HG03354 (cell line): ENCODE results near the gene RPUSD2.

Experiments used
- ATAC-seq: cut with Tn5 transposase; IDR thresholded peaks from one replicate; pipeline ENCODE4 v1.9.1; 2021; ENCODE audit warnings: mild to moderate bottlenecking; ENCODE audit not compliant: unreplicated experiment, poor library complexity, severe bottlenecking

Gene RPUSD2

DNA sequence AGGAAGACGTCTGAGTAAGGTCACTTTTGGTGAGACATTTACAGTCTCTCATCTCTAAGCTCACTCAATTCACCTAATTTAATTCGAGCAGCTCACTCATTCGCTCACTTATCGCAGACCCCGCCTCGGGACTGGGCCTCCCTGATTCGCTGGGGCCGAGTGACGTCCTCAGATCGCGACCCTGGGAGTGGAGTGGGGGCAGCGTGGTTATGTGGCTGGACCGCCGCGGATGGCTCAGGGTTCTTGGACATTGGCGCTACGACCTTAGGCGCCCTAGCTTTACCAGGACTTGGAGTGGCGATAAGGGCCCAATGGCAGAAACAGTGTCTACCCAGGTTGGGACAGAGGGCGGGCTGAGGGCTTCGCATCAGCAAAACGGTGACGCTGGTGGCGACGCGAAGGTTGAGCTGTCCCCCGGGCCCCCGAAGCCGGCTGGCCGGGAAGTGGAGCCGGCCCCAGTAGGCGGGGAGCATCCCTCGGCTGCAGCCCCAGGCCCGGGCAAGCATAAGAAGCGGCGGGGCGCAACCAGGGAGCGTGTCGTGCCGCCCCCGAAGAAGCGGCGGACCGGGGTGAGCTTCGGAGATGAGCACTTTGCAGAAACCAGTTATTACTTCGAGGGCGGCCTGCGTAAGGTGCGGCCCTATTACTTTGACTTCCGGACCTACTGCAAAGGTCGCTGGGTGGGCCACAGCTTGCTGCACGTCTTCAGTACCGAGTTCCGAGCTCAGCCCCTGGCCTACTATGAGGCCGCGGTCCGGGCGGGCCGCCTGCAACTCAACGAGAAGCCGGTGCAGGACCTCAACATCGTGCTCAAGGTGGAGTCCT, at the start of gene RPUSD2:
RPUSD2 (plus strand) TSS at position 171 of the 825 bp plus-strand sequence; CDS start at position 210, 39 bp downstream.
- ATAC-seq: peak; percentile 60

- no peak for ATAC-seq
Measured at GRCh38 chr15:40523611-40524010, 45.5 kb upstream of the RPUSD2 start.

DNA sequence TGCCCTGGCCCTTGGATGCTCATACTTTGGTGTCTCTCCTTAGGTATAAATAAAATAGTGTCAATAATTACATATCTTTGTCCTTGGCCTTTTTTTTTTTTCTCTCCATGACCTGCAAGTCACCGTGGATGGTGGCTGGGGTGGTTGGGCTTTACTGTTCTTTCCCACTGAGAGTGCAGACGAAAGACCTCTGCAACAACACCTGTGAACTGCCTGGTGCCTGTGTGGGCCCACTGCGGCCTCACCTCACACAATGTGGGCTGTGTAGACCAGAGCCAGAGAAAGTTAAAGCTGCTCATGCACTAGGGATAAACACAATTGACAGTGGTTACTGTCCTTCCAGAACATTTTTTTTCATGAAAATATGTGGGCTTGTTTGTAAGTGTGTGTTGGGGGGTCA, 43.2 kb upstream of the RPUSD2 start:
- ATAC-seq: no peak

DNA sequence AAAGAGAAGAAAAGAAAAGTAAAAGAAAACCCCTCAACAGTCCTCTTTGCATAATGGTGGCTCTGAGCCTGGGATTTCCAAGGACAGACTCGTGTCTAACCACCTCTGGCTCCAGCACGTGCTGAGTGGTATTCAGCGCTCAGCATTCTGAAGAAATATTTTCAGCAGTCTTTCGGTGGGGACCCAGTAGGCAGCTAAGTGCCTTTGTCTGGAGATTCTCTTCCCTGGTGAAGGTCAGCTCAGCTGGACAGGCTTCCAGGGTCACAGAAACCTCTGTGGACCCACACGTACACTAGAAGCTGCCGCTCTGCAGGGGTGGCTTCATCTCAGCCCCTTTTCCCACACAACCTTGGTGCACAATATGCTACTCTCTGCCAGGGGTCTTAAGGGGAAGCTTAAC, 40.3 kb upstream of the RPUSD2 start:
- ATAC-seq: no peak

- ATAC-seq: no peak
Measured at GRCh38 chr15:40533763-40534364, 35.2 kb upstream of the RPUSD2 start.

GRCh38 chr15:40534371-40534770, 34.7 kb upstream of the RPUSD2 start:
- ATAC-seq: no peak

DNA sequence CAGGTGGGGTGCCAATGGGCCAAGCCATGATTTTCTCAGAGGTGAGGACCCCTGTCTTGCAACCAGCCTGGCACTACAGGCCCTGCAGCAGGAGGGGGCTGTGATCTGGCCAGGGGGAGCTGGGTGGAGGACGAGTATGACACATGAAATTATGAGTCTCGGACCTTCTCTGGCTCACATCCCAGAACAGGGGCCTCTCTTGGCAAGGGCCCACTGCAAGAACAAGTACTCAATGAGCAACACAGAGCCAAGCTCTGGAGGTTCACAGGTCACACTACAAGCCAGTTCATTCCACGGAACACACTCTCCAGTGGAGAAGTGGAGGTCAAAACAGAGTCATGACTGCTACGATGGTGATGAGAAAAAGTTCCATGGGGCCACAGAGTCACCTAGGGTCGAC, 32.6 kb upstream of the RPUSD2 start:
- ATAC-seq: no peak

DNA sequence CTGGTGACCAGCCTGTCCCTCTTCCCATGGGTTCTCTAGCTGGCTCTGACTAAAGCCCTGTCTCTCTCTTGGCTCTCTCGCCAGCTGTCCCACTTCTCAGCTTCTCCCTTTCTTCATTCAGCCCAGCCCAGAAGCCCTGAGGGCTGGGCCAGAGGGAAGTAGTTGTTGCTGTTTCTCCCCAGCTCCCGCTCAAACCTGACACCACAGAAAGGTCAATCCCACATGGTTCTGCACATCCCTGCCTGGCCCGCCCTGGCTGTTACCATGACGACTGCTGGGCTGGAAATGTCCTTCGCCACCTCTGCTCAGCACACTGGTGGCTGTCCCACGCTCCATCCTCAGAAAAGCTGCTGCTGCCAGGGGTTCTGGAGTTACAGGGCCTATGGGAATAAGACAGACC, 30.1 kb upstream of the RPUSD2 start:
- no peak for ATAC-seq

- ATAC-seq: peak; percentile 44
Measured at GRCh38 chr15:40543082-40543481, 26.0 kb upstream of the RPUSD2 start.

DNA sequence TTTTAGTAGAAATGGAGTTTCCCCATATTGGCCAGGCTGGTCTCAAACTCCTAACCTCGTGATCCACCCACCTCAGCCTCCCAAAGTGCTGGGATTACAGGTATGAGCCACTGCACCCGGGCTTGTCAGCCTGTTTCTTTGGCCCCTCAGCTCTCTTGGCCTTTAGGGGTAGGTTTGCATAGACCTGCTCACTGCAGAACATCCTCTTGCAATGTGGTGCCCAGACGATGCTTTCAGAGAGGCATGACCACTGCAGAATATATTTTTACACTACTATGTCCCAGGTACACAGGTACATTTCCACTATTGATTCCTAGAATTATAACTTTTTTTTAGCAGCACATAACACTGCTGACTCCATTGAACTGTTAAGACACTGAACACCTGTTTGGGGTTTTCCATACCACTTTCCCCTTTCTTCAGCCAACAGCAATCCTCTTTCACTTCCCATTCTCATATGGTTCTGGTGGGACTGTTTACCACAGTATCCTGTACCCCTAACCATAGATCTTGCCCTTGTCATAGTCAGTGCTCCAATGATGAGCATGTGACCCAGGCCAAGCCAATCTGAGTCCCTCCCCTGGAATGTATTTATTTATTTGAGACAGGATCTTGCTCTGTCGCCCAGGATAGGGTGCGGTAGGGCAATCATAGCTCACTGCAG, 25.3 kb upstream of the RPUSD2 start:
- ATAC-seq: peak; percentile 71

GRCh38 chr15:40545457-40545856, 23.6 kb upstream of the RPUSD2 start:
- ATAC-seq: no peak

GRCh38 chr15:40548610-40549009, 20.5 kb upstream of the RPUSD2 start:
- no peak for ATAC-seq

DNA sequence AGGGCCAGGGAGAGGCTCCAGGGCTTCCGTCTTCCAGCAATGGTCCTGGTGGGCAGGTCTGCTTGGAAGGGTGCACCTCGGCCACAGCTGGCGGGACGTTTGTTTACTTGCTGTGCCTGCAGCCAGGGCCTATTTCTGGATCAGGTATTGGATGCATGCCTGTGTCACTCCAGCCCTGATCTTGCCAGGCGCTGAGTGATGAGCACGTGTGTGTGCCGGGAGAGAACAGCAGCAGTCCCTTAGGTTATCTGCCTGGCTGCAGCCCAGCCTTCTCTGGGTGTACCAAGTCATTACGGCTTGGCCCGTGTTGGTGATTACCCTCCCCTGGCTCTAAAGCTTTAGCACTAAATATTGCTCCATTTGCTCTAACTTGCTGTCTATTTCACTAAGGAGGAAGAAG, 19.2 kb upstream of the RPUSD2 start:
- no peak for ATAC-seq

DNA sequence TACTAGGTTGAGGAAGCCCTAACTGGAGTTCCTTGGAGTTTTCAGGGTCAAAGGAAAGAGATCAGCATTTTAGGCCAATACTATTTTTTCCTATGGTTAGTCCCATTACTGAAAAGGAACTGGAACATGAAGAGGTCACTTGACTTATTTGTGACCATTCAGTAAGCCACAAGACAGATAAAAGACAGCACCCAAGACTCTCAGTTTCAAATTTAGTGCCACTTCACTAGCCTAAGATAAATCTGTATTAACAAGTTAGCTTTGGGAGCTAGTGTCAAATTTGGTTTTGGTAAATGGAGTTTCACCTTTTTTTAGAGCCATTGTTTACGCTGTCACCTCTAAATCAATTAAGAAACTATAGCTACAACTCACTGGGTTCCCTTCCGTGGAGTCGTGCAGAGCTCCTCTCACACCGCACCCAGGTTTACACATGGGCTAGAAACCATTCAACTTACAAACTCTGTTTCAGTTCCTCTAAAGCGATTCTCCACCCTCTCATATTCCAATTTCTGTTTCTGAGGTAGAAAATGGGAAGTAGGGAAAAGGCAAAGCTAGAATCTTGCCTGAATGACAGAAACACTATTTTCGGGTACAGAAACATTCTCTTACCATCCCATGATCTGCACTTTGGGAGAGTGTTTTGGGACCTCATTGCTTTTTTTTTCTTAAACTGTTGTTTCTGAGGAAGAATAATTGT, 18.6 kb upstream of the RPUSD2 start:
- ATAC-seq: peak; percentile 85

GRCh38 chr15:40554161-40554525, 15.0 kb upstream of the RPUSD2 start:
- ATAC-seq: no peak

GRCh38 chr15:40555876-40556275, 13.2 kb upstream of the RPUSD2 start:
- no peak for ATAC-seq

DNA sequence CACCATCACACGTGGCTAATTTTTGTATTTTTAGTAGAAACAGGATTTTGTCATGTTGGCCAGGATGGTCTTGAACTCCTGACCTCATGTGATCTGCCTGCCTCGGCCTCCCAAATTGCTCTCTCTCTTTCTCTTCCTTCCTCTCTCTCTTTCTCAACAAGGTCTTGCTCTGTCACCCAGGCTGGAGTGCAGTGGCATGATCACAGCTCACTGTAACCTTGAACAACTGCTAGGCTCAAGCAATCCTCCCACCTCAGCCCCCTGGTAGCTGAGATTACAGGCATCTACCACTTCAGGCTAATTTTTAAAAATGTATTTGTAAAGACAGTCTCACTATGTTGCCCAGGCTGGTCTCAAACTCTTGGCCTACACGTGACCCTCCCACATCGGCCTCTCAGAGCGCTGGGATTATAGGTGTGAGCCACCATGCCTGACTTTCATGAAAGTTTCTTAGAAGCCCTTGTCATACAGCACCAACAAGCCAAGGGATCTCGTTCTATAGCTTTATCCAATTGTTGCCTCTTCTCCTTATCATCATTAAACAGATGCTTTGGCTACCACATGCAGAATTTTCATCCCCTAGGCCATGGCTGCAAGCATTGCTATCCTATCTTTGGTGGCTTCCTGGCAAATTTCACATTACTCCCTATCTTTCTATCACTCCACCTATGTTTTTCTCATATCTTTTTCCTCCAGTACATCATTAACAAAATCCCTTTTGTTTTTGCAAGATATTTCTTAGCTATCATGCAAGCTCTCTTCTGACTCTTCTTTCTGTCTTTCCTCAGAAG, 10.0 kb upstream of the RPUSD2 start:
- no peak for ATAC-seq

GRCh38 chr15:40562691-40563090, 6.4 kb upstream of the RPUSD2 start:
- ATAC-seq: no peak

- ATAC-seq: no peak
Measured at GRCh38 chr15:40563426-40563825, 5.7 kb upstream of the RPUSD2 start.
